ENCODE results near the gene SP140. TPM values are rescaled to one million over a fixed set of nuclear protein-coding genes. Genes with fewer than 3 reads are reported as not detected.

SP140 gene
- under 0.01 and 0.20 TPM in 2 replicates for total RNA-seq

GRCh38 chr2:230225486-230225885 lies at the start of gene SP140:
SP140 (plus strand) TSS chr2:230225736; CDS start chr2:230225845, 109 bp downstream.

GRCh38 chr2:230219419-230220331 lies 5.9 kb upstream of the SP140 start, which contains the start of gene SP110:
SP110 (minus strand) TSS chr2:230219984; CDS start chr2:230216927, 3,057 bp downstream.

GRCh38 chr2:230326453-230327417 lies 101.2 kb downstream of the SP140 start, which contains the start of gene SP140L:
SP140L (plus strand) TSS chr2:230327193; CDS start chr2:230327270, 77 bp downstream.

Other genes with a start within 250 kb of the SP140 start
- gene SLC16A14, start 156.8 kb upstream of the SP140 start, total RNA-seq: 0.60 and 1.5 TPM in 2 replicates
- 16.4 and 16.7 TPM in 2 replicates for gene SP110, start 5.8 kb upstream of the SP140 start, total RNA-seq
- 10.7 and 11.0 TPM in 2 replicates for gene SP140L, start 101.5 kb downstream of the SP140 start, total RNA-seq
- gene SP100, start 190.5 kb downstream of the SP140 start, total RNA-seq: 116 and 119 TPM in 2 replicates